ENCODE results near the gene SCN5A.

Gene SCN5A

DNA sequence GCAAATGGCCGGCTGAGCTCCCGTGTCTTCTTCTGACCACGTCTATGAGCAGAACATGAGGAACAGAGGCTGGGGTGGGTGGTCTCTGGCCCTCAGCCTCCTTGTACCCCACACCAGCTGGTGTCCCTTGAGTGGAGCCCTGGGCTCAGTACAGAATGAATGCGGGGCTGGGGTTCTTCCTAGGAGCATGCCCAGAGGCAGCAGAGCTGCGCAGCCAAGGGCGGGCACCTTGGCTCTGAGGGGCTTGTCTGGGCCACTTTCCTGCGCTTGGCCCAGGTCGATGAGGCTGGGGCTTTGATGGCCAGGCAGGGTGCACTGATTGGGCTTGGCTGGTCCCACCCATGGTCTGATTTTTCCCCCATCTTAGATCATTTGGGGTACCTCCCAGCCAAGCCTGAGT is 6.4 kb downstream of the SCN5A start:
- Mint-ChIP-seq H3K4me3 (no peak overlapping the region), H3K27me3 (peaks cover 8% of the 10 kb centered on the region), H3K36me3 (ENCODE audit: low read depth) (no peaks in the 10 kb centered on the region), H3K9me3 (no peaks in the 10 kb centered on the region), H3K4me1 (no peaks in the 10 kb centered on the region), H3K27ac (no peak overlapping the region)
- DNase-seq (no peak), ATAC-seq (no peak)

- H3K27me3 Mint-ChIP-seq = peaks cover 8% of the 10 kb centered on the region
- no peak for DNase-seq
- H3K4me3 Mint-ChIP-seq = no peak overlapping the region
- no peaks in the 10 kb centered on the region for H3K4me1 Mint-ChIP-seq
- no peak for ATAC-seq
- no peaks in the 10 kb centered on the region for H3K9me3 Mint-ChIP-seq
- no peaks in the 10 kb centered on the region for H3K36me3 Mint-ChIP-seq (ENCODE audit: low read depth)
- H3K27ac Mint-ChIP-seq = no peak overlapping the region
Measured at GRCh38 chr3:38641461-38642110, 7.9 kb downstream of the SCN5A start.

DNA sequence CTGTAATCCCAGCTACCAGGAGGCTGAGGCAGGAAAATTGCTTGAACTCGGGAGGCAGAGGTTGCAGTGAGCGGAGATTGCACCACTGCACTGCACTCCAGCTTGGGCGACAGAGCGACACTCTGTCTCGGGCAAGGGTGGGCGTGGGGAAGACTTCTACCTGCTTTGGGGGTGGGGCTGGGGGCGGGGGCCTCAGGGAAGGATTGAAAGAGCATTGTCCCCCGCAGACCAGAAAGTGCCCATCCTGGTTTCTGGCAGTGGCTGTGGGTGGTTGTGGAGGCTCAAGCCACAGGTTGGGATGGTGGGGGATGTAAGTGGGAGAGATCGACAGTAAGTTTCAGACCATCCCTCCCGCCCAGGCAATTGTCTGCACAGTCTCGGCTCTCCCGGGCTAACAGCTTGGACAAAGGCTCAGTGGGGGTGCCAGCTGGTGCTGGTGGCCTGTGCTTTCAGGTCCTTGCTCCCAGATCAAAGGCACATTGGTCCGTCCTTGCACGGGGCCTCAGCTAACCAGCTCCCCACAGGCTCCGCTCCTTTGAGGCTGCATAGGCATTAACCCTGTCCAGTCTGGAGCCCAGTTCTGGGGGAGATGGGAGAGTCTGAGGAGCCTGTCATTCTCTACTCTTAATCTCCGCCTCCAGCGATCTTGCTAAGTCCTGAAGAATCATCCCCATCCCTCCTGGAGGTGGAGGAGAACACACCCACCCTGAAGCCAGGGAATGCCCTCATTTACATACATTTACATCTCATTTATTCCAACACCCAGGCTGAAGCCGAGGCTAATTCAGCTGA is 8.6 kb downstream of the SCN5A start:
- ATAC-seq (no peak), DNase-seq (no peak)
- Mint-ChIP-seq H3K9me3 (no peaks in the 10 kb centered on the region), H3K36me3 (ENCODE audit: low read depth) (no peaks in the 10 kb centered on the region), H3K4me1 (no peaks in the 10 kb centered on the region), H3K4me3 (no peak overlapping the region), H3K27me3 (peaks cover 8% of the 10 kb centered on the region), H3K27ac (no peak overlapping the region)

GRCh38 chr3:38638354-38638753 is 11.1 kb downstream of the SCN5A start:
- Mint-ChIP-seq H3K4me1 (no peaks in the 10 kb centered on the region), H3K4me3 (no peak overlapping the region), H3K27me3 (no peaks in the 10 kb centered on the region), H3K36me3 (ENCODE audit: low read depth) (no peaks in the 10 kb centered on the region), H3K27ac (no peak overlapping the region), H3K9me3 (no peaks in the 10 kb centered on the region)
- DNase-seq = no peak
- no peak for ATAC-seq

DNA sequence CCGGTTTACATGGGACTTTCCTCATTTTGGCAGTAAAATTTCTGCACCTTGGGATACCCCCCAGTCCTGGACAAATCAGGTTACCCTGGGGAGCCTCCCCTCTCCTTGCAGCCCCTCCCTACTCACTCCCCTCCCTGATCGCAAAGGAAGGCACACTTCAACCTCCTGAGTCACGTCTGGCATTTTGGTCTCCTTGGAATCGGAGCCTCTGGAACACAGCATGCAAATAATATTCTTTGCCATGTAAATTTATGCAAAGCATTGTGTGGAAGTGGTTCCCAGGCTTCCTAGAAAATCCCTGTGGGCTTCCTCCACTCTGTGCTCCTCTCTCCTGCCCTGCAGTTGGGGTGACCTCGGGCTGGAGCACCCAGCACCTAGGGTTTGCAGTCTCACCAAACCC is 11.6 kb downstream of the SCN5A start:
- Mint-ChIP-seq H3K27ac (no peak overlapping the region), H3K4me3 (no peak overlapping the region), H3K27me3 (no peaks in the 10 kb centered on the region), H3K9me3 (no peaks in the 10 kb centered on the region), H3K36me3 (ENCODE audit: low read depth) (no peaks in the 10 kb centered on the region), H3K4me1 (no peaks in the 10 kb centered on the region)
- ATAC-seq (no peak), DNase-seq (no peak)

GRCh38 chr3:38636881-38637280 is 12.6 kb downstream of the SCN5A start:
- H3K4me3 Mint-ChIP-seq = no peak overlapping the region
- H3K27me3 Mint-ChIP-seq = peaks cover 3% of the 10 kb centered on the region
- H3K4me1 Mint-ChIP-seq = no peaks in the 10 kb centered on the region
- H3K36me3 Mint-ChIP-seq (ENCODE audit: low read depth) = no peaks in the 10 kb centered on the region
- no peaks in the 10 kb centered on the region for H3K9me3 Mint-ChIP-seq
- DNase-seq = no peak
- no peak overlapping the region for H3K27ac Mint-ChIP-seq
- no peak for ATAC-seq

GRCh38 chr3:38636464-38636863 is 13.0 kb downstream of the SCN5A start:
- ATAC-seq (no peak), DNase-seq (no peak)
- H3K4me3 Mint-ChIP-seq = no peak overlapping the region

DNA sequence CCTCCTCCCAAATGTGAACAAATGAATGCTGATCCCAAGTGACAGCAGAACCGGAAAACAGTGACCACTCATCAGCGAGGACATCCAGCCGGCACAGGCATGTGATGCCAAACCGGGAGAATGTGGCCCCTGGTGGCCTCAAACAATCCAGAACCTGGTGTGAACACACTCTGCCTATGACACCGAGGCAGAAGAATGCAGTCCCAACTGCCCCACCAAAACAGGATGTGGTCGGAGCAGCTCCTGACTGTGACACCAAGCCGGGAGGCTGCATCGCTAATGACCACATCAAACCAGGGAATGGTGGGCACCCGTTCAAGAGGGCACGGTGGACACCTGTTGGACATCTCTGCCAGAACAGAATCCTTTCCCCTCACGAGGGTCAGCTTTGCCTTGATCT is 15.4 kb downstream of the SCN5A start:
- Mint-ChIP-seq H3K27me3 (peaks cover 5% of the 10 kb centered on the region), H3K9me3 (no peaks in the 10 kb centered on the region), H3K27ac (no peak overlapping the region), H3K4me1 (no peaks in the 10 kb centered on the region), H3K36me3 (ENCODE audit: low read depth) (no peaks in the 10 kb centered on the region), H3K4me3 (no peak overlapping the region)
- DNase-seq = no peak
- no peak for ATAC-seq

More at GRCh38 chr3:38636464-38636863, 13.0 kb downstream of the SCN5A start:
- Mint-ChIP-seq H3K27ac (no peak overlapping the region), H3K27me3 (peaks cover 5% of the 10 kb centered on the region), H3K9me3 (no peaks in the 10 kb centered on the region), H3K36me3 (ENCODE audit: low read depth) (no peaks in the 10 kb centered on the region), H3K4me1 (no peaks in the 10 kb centered on the region)

- Mint-ChIP-seq H3K36me3 (ENCODE audit: low read depth) (no peaks in the 10 kb centered on the region), H3K9me3 (no peaks in the 10 kb centered on the region), H3K4me3 (no peak overlapping the region), H3K27ac (no peak overlapping the region), H3K4me1 (no peaks in the 10 kb centered on the region), H3K27me3 (peaks cover 5% of the 10 kb centered on the region)
- DNase-seq = no peak
- no peak for ATAC-seq
Measured at GRCh38 chr3:38632989-38633388, 16.5 kb downstream of the SCN5A start.

GRCh38 chr3:38630606-38631005 is 18.9 kb downstream of the SCN5A start:
- Mint-ChIP-seq H3K36me3 (ENCODE audit: low read depth) (no peaks in the 10 kb centered on the region), H3K27ac (no peak overlapping the region), H3K4me1 (no peaks in the 10 kb centered on the region), H3K4me3 (no peak overlapping the region), H3K27me3 (peaks cover 5% of the 10 kb centered on the region), H3K9me3 (no peaks in the 10 kb centered on the region)
- DNase-seq = no peak
- ATAC-seq = no peak

DNA sequence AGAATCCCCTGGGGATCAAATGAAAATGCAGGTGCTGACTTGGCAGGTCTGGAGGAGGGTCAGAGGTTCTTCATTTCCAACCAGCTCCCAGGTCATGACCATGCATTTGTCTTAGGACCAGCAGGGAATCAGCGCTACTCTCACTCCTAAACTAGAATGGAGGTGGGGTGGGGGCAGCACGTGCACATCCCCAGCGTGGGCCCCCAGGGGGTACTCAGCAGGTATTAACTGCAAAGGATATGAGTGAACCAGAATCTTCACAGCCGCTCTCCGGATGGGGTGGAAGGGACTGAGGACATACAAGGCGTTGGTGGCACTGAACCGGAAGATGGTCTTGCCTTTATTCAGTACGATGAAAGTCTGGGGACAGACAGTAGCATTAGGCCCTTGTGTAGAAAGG is 19.4 kb downstream of the SCN5A start:
- no peaks in the 10 kb centered on the region for H3K36me3 Mint-ChIP-seq (ENCODE audit: low read depth)
- no peak overlapping the region for H3K27ac Mint-ChIP-seq
- no peaks in the 10 kb centered on the region for H3K9me3 Mint-ChIP-seq
- DNase-seq = no peak
- H3K27me3 Mint-ChIP-seq = peaks cover 5% of the 10 kb centered on the region
- ATAC-seq = no peak
- H3K4me3 Mint-ChIP-seq = no peak overlapping the region
- no peaks in the 10 kb centered on the region for H3K4me1 Mint-ChIP-seq

DNA sequence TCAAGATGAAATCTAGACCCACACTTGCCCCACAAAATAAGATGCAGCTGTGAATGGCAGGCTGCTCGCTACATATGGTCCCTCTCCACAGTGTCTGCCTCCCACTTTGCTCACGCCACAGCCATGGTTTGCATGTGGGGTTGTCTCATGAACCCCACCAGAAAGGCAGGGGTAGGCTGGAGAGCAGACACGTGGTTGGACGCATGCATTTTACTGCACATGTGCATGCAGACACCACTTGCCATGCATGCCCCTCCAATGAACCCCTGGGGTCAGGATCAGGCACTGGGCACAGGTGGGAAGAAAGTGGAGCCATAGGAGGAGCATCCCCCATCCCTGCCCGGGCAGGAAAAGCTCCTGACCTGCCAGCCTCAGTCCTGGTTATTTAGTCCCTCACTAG is 20.7 kb downstream of the SCN5A start:
- no peaks in the 10 kb centered on the region for H3K36me3 Mint-ChIP-seq (ENCODE audit: low read depth)
- no peaks in the 10 kb centered on the region for H3K9me3 Mint-ChIP-seq
- H3K27me3 Mint-ChIP-seq = peaks cover 5% of the 10 kb centered on the region
- H3K4me1 Mint-ChIP-seq = no peaks in the 10 kb centered on the region
- no peak for ATAC-seq
- no peak overlapping the region for H3K27ac Mint-ChIP-seq
- no peak overlapping the region for H3K4me3 Mint-ChIP-seq
- DNase-seq = no peak

GRCh38 chr3:38627956-38628355 is 21.5 kb downstream of the SCN5A start:
- ATAC-seq (peak; percentile 41), DNase-seq (peak; percentile 16)
- Mint-ChIP-seq H3K4me1 (no peaks in the 10 kb centered on the region), H3K27me3 (peaks cover 5% of the 10 kb centered on the region), H3K4me3 (no peak overlapping the region), H3K27ac (no peak overlapping the region), H3K9me3 (no peaks in the 10 kb centered on the region), H3K36me3 (ENCODE audit: low read depth) (no peaks in the 10 kb centered on the region)

DNA sequence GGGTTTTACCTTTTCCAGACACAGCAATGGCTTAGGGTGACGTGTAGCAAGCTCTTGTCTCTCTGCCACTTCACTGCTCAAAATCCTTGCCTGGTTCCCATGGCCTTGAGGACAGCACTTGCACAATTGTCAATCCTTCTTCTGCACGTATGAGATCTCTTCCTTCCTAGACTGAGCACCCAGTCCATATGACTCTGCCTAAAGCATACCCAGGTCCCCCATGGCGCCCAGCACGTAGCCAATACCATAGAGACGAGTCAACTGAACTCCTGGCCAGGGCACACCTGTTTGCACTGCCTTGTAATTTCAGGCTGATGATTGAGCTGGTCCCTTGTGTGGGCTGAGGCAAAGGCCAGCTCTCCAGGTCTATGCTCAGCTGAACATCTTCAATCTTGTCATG is 23.3 kb downstream of the SCN5A start:
- no peaks in the 10 kb centered on the region for H3K4me1 Mint-ChIP-seq
- no peak overlapping the region for H3K4me3 Mint-ChIP-seq
- no peak overlapping the region for H3K27ac Mint-ChIP-seq
- H3K9me3 Mint-ChIP-seq = no peaks in the 10 kb centered on the region
- H3K36me3 Mint-ChIP-seq (ENCODE audit: low read depth) = no peaks in the 10 kb centered on the region
- no peaks in the 10 kb centered on the region for H3K27me3 Mint-ChIP-seq
- ATAC-seq (no peak), DNase-seq (no peak)

DNA sequence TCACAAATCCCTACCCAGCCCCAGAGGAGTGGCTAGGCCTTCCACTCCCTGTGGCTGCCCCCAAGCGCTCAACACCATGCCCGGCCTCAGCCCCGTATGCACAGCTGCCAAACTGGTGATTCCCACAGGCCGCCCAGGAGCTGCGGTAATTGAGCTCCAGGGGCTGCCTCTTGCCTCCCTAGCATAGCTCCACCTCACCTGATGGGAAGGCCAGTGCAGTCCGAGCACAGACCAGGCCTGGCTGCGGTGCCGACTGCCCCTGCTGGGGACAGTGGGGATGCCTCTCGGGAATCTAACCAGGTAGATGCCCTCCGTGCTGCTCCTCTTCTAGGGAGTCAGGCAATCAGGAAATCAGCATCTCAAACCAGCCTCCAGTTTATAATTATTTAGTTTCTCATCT is 25.9 kb downstream of the SCN5A start:
- H3K36me3 Mint-ChIP-seq (ENCODE audit: low read depth) = no peaks in the 10 kb centered on the region
- H3K9me3 Mint-ChIP-seq = no peaks in the 10 kb centered on the region
- H3K4me3 Mint-ChIP-seq = no peak overlapping the region
- H3K27me3 Mint-ChIP-seq = no peaks in the 10 kb centered on the region
- H3K27ac Mint-ChIP-seq = no peak overlapping the region
- DNase-seq (no peak), ATAC-seq (no peak)
- no peaks in the 10 kb centered on the region for H3K4me1 Mint-ChIP-seq
